ENCODE data around the gene CDK17. TPM values are rescaled to one million over a fixed set of nuclear protein-coding genes. Genes with fewer than 3 reads are reported as not detected.

CDK17 gene
- total RNA-seq, 1 experiment from 2014 or later, result 21.4 TPM

- TF ChIP-seq, protein P1, sequence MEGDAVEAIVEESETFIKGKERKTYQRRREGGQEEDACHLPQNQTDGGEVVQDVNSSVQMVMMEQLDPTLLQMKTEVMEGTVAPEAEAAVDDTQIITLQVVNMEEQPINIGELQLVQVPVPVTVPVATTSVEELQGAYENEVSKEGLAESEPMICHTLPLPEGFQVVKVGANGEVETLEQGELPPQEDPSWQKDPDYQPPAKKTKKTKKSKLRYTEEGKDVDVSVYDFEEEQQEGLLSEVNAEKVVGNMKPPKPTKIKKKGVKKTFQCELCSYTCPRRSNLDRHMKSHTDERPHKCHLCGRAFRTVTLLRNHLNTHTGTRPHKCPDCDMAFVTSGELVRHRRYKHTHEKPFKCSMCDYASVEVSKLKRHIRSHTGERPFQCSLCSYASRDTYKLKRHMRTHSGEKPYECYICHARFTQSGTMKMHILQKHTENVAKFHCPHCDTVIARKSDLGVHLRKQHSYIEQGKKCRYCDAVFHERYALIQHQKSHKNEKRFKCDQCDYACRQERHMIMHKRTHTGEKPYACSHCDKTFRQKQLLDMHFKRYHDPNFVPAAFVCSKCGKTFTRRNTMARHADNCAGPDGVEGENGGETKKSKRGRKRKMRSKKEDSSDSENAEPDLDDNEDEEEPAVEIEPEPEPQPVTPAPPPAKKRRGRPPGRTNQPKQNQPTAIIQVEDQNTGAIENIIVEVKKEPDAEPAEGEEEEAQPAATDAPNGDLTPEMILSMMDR (IDR thresholded peaks at IDR 0.05 in 2 of 3, conservative IDR thresholded peaks at IDR 0.05 in 1 of 3; ENCODE audit: borderline replicate concordance in 1 of 3, insufficient read depth in 1 of 3, low read depth in 2 of 3, low read length in 2 of 3), result no peak
- TF ChIP-seq SRF (IDR thresholded peaks at IDR 0.05; ENCODE audit: low read depth), result no peak
- TF ChIP-seq EGR1 (IDR thresholded peaks at IDR 0.05; ENCODE audit: low read depth), result no peak
- no peak for TF ChIP-seq JUND (IDR thresholded peaks at IDR 0.05)
- no peak for TF ChIP-seq EZH2phosphoT487 (IDR thresholded peaks at IDR 0.05; ENCODE audit: borderline replicate concordance)
- no peak for TF ChIP-seq ATF3 (IDR thresholded peaks at IDR 0.05)
- TF ChIP-seq CEBPB (IDR thresholded peaks at IDR 0.05; ENCODE audit: low read depth), result no peak
- TF ChIP-seq SP1 (IDR thresholded peaks at IDR 0.05; ENCODE audit: low read depth), result no peak
Measured at GRCh38 chr12:96356831-96357230, 43.4 kb downstream of the CDK17 start (continued).

GRCh38 chr12:96354844-96355534 is 45.2 kb downstream of the CDK17 start:
- H3K9me2 ChIP-seq (ENCODE audit: insufficient read depth), result no peaks in the 10 kb centered on the region
- H3K9me3 ChIP-seq (ENCODE audit: control insufficient read depth in 1 of 2, insufficient read depth in 1 of 2, low read depth in 1 of 2, low read length in 2 of 2), result no peaks in the 10 kb centered on the region
- no peak overlapping the region for H2AFZ ChIP-seq (ENCODE audit: low read depth, low read length, poor library complexity, severe bottlenecking)
- DNase-seq (ENCODE audit: low read depth, low spot score) (no peak), ATAC-seq (no peak)
- H3K4me3 ChIP-seq (replicated peaks in 1 of 2; ENCODE audit: low read depth in 1 of 2, low read length in 2 of 2), result no peak overlapping the region
- POLR2A ChIA-PET, result no interaction called here
- intact Hi-C loops (cut with micrococcal nuclease), result no loop called here
- no peaks in the 10 kb centered on the region for H4K20me1 ChIP-seq (ENCODE audit: insufficient read depth)
- no peaks in the 10 kb centered on the region for H3K4me1 ChIP-seq (ENCODE audit: control insufficient read depth in 1 of 2, insufficient read depth in 2 of 2, low read length in 2 of 2)
- no peaks in the 10 kb centered on the region for H3K36me3 ChIP-seq (ENCODE audit: control insufficient read depth in 1 of 2, insufficient read depth in 2 of 2, low read length in 2 of 2)
- CTCF ChIA-PET, result no interaction called here
- H3K27me3 ChIP-seq (ENCODE audit: insufficient read depth, low read length), result no peaks in the 10 kb centered on the region
- no peak overlapping the region for H3K4me2 ChIP-seq (ENCODE audit: low read length)
- no peak for TF ChIP-seq TCF7L2 (IDR thresholded peaks at IDR 0.05; ENCODE audit: borderline replicate concordance, extremely low read depth, insufficient read depth, insufficient read length)
- no peak for TF ChIP-seq EZH2phosphoT487 (IDR thresholded peaks at IDR 0.05; ENCODE audit: borderline replicate concordance)
- no peak for TF ChIP-seq CEBPB (IDR thresholded peaks at IDR 0.05; ENCODE audit: low read depth)
- no peak for TF ChIP-seq ELF1 (IDR thresholded peaks at IDR 0.05; ENCODE audit: borderline replicate concordance, low read depth)
- TF ChIP-seq POLR2AphosphoS5 (IDR thresholded peaks at IDR 0.05; ENCODE audit: low read depth, low read length), result no peak
- TF ChIP-seq RAD21 (IDR thresholded peaks at IDR 0.05; ENCODE audit: low read depth), result no peak
- TF ChIP-seq JUND (IDR thresholded peaks at IDR 0.05), result no peak
- TF ChIP-seq ZNF274 (IDR thresholded peaks at IDR 0.05; ENCODE audit: low read depth, low read length), result no peak
- no peak overlapping the region for H3K9ac ChIP-seq (ENCODE audit: low read length)
- H3K27ac ChIP-seq (ENCODE audit: low read depth, low read length), result no peak overlapping the region
- RAD21 ChIA-PET (ENCODE audit: low non-redundant PET in 1 of 2, low total read pairs in 2 of 2, uncharacterized antibody in 2 of 2, unreplicated experiment in 2 of 2), result no interaction called here
- H3K79me2 ChIP-seq (ENCODE audit: insufficient read depth, low read length), result peaks cover 85% of the 10 kb centered on the region
- BruUV-seq (replicated peaks), result no TSS peak

All from HCT116 (cell line).